GM12878 (cell line): Measurements from ENCODE around the gene ZNF554. TPM values are rescaled to one million over a fixed set of nuclear protein-coding genes. Genes with fewer than 3 reads are reported as not detected.

Experiments used
- BCLAF1 ChIP-seq: fragments of 450-650 bp; IDR thresholded peaks from 2 replicates; pipeline ENCODE4 v1.6.1; 2017; ENCODE audit warnings: antibody characterized with exemption, mild to moderate bottlenecking, moderate library complexity
- CBFB ChIP-seq: IDR thresholded peaks from 2 replicates; pipeline ENCODE4 v1.6.1; 2016; ENCODE audit warnings: antibody characterized with exemption, low read depth
- EP300 ChIP-seq, 2 experiments: fragments of 150-350 bp in 1 of 2; IDR thresholded peaks; 2 replicates each; pipeline ENCODE4 v1.6.1; 2011 to 2012; ENCODE audit warnings: low read depth in 2 of 2, low read length in 2 of 2, borderline replicate concordance in 1 of 2, improper control_type of control experiment in 1 of 2, inconsistent platforms in 1 of 2; ENCODE audit not compliant: control insufficient read depth in 1 of 2
- GATAD2B ChIP-seq: fragments of 450-650 bp; conservative IDR thresholded peaks from 2 replicates; pipeline ENCODE4 v1.6.1; 2017; ENCODE audit warnings: low read depth, mild to moderate bottlenecking, moderate library complexity
- IKZF1 ChIP-seq: fragments of 450-650 bp; conservative IDR thresholded peaks from 2 replicates; pipeline ENCODE4 v1.6.1; 2017; ENCODE audit warnings: antibody characterized with exemption, mild to moderate bottlenecking
- IRF5 ChIP-seq: fragments of 450-650 bp; IDR thresholded peaks from 2 replicates; pipeline ENCODE4 v1.6.1; 2017; ENCODE audit warnings: borderline replicate concordance
- MAX ChIP-seq: IDR thresholded peaks from 2 replicates; pipeline ENCODE4 v1.6.1; 2012; ENCODE audit warnings: low read depth, low read length, improper control_type of control experiment
- NFYA ChIP-seq: IDR thresholded peaks from 2 replicates; pipeline ENCODE4 v1.6.1; 2011; ENCODE audit warnings: low read depth, mild to moderate bottlenecking, low read length, improper control_type of control experiment, borderline replicate concordance
- PAX5 ChIP-seq: IDR thresholded peaks from 2 replicates; pipeline ENCODE4 v1.6.1; 2011; ENCODE audit warnings: low read depth, low read length, borderline replicate concordance
- RAD21 ChIP-seq: IDR thresholded peaks from 2 replicates; pipeline ENCODE4 v1.6.1; 2011; ENCODE audit warnings: mild to moderate bottlenecking, low read depth, low read length, moderate library complexity; ENCODE audit not compliant: insufficient read depth
- SIX5 ChIP-seq: IDR thresholded peaks from 2 replicates; pipeline ENCODE4 v1.6.1; 2011; ENCODE audit warnings: mild to moderate bottlenecking, low read depth, low read length, moderate library complexity; ENCODE audit not compliant: severe bottlenecking
- STAT1 ChIP-seq: fragments of 450-650 bp; conservative IDR thresholded peaks from 2 replicates; pipeline ENCODE4 v1.6.1; 2014; ENCODE audit warnings: antibody characterized with exemption, mild to moderate bottlenecking
- ZBTB4 ChIP-seq: fragments of 450-650 bp; formaldehyde crosslinking; IDR thresholded peaks from 2 replicates; pipeline ENCODE4 v1.4.0; 2022; ENCODE audit warnings: mild to moderate bottlenecking, moderate library complexity
- ZBTB40 ChIP-seq: fragments of 450-650 bp; IDR thresholded peaks from 2 replicates; pipeline ENCODE4 v1.6.1; 2016; ENCODE audit warnings: mild to moderate bottlenecking, moderate library complexity, borderline replicate concordance
- polyA plus RNA-seq, 11 experiments: library from polyadenylated mRNA; depleted of rRNA in 4 of 11; unstranded in 6 of 11; stranded (reverse) in 5 of 11; fragments of >200 nt; fragmentation: Nextera tagmentation in 4 of 11; fragmentation: Illumina TruSeq in 1 of 11; extraction: Ambion mirVana in 4 of 11; extraction: Trizol in 1 of 11; gene quantifications; 1 replicate in 1 of 11; 2 replicates in 10 of 11; pipeline versions ENCODE4 v1.2.1 to v1.2.3, GENCODE V29; 2011 to 2016; ENCODE audit warnings: inconsistent platforms in 2 of 11, missing spikeins in 2 of 11, low read depth in 1 of 11
- total RNA-seq, 4 experiments: library from RNA; depleted of rRNA in 3 of 4; stranded (reverse); fragments of >200 nt in 3 of 4; fragmentation: Illumina TruSeq in 1 of 4; extraction: Trizol in 1 of 4; gene quantifications; 2 replicates each; pipeline versions ENCODE4 v1.2.1 to v1.2.3, GENCODE V29; 2013 to 2021

The ZNF554 gene
- total and polyA plus RNA-seq, 10 of the 15 experiments (the other 5 are each of a cell fraction or from before 2014, with no cell fraction given) = 0.19 to 2.1 (median 1.4) TPM

- TF ChIP-seq NFYA = no peak
- peak; percentile 33 to 50; a peak in 1 of 4 replicates for TF ChIP-seq EP300 (IDR thresholded peaks at IDR 0.05; ENCODE audit: borderline replicate concordance in 1 of 2, control insufficient read depth in 1 of 2, low read depth in 2 of 2, low read length in 2 of 2)
- TF ChIP-seq IKZF1 = peak; percentile 98
- TF ChIP-seq MAX = peak; percentile 100
- TF ChIP-seq ZBTB4 (CRISPR knock-in tag) = no peak
- TF ChIP-seq GATAD2B = peak; percentile 71
- peak; percentile 10; the same call in 1 of the 2 replicates for TF ChIP-seq STAT1
- TF ChIP-seq ZBTB40 = peak; percentile 94
- TF ChIP-seq CBFB = no peak
- TF ChIP-seq SIX5 = peak; percentile 39
- TF ChIP-seq RAD21 = no peak
- no peak for TF ChIP-seq BCLAF1
- TF ChIP-seq PAX5 = peak; percentile 67; the same call in 1 of the 2 replicates
- TF ChIP-seq IRF5 = no peak
Measured at GRCh38 chr19:2782936-2783780, 36.5 kb upstream of the ZNF554 start, which contains the start of gene SGTA (continued).
